BLaER1 treated with 17β-estradiol and CSF1 and Interleukin-3, amounts not matched to agents 10 nM and 100 nM (cell line): ENCODE data around the gene DNAJC25.
"Not testable (repeated sequence)": the region's sequence is repeated elsewhere in the genome, so short reads cannot be mapped to it uniquely, and the experiment has no call there.

Experiments used
- H3K27ac ChIP-seq, 11 experiments: shearing (Covaris generic); formaldehyde crosslinking; 2 replicates each; pipeline ENCODE4 v1.8.1; 2022
- H3K27me3 ChIP-seq, 11 experiments: shearing (Covaris generic); formaldehyde crosslinking; 2 replicates each; pipeline ENCODE4 v1.8.1; 2022
- H3K36me3 ChIP-seq, 11 experiments: shearing (Covaris generic); formaldehyde crosslinking; 2 replicates each; pipeline ENCODE4 v1.8.1; 2022
- H3K4me1 ChIP-seq, 10 experiments: shearing (Covaris generic); formaldehyde crosslinking; 2 replicates each; pipeline ENCODE4 v1.8.1; 2022
- H3K4me2 ChIP-seq, 11 experiments: shearing (Covaris generic); formaldehyde crosslinking; 2 replicates each; pipeline ENCODE4 v1.8.1; 2022
- H3K4me3 ChIP-seq, 10 experiments: shearing (Covaris generic); formaldehyde crosslinking; 2 replicates each; pipeline ENCODE4 v1.8.1; 2022
- H3K9ac ChIP-seq, 11 experiments: shearing (Covaris generic); formaldehyde crosslinking; 2 replicates each; pipeline ENCODE4 v1.8.1; 2022
- H3K9me3 ChIP-seq, 11 experiments: shearing (Covaris generic); formaldehyde crosslinking; replicated peaks in 1 of 11; 2 replicates each; pipeline ENCODE4 v1.8.1; 2022
- H4K20me1 ChIP-seq, 11 experiments: shearing (Covaris generic); formaldehyde crosslinking; 2 replicates each; pipeline ENCODE4 v1.8.1; 2022
- Cebpa-rat ChIP-seq, 11 experiments: shearing (Covaris generic); IDR thresholded peaks; 2 replicates each; pipeline ENCODE4 v1.8.1; 2022

Gene DNAJC25

GRCh38 chr9:111668026-111668573, 37.0 kb downstream of the DNAJC25 start:
- TF ChIP-seq Cebpa-rat (IDR thresholded peaks at IDR 0.05), result no peak
- H3K9me3 ChIP-seq, result no peaks in the 10 kb centered on the region
- no peak overlapping the region for H3K27ac ChIP-seq
- H3K4me3 ChIP-seq, result no peak overlapping the region
- H4K20me1 ChIP-seq, result peaks cover 8 to 72% (median 29%) of the 10 kb centered on the region in 11 experiments; a peak in 16 of 22 replicates
- H3K4me2 ChIP-seq, result no peak overlapping the region
- peaks cover 6 to 16% (median 12%) of the 10 kb centered on the region in 10 experiments for H3K4me1 ChIP-seq
- H3K36me3 ChIP-seq, result peaks cover 53 to 86% (median 71%) of the 10 kb centered on the region in 11 experiments
- H3K9ac ChIP-seq, result no peak overlapping the region
- H3K27me3 ChIP-seq, result no peaks in the 10 kb centered on the region

GRCh38 chr9:111668601-111669000, 37.5 kb downstream of the DNAJC25 start:
- not testable (repeated sequence) for H3K4me3 ChIP-seq, H3K27ac ChIP-seq, H3K27me3 ChIP-seq, H3K4me2 ChIP-seq, H3K9ac ChIP-seq, H3K9me3 ChIP-seq
- H3K4me1 ChIP-seq, result peaks cover under 1 to 11% (median 7%) of the 10 kb centered on the region in 10 experiments; a peak in 17 of 20 replicates
- peaks cover 58 to 91% (median 73%) of the 10 kb centered on the region in 11 experiments for H3K36me3 ChIP-seq
- H4K20me1 ChIP-seq, result peaks cover 5 to 72% (median 24%) of the 10 kb centered on the region in 11 experiments; a peak in 15 of 22 replicates

- Histone ChIP-seq H4K20me1 (peaks cover 0 to 20% (median 0%) of the 10 kb centered on the region in 11 experiments; a peak in 3 of 22 replicates), H3K4me1 (no peaks in the 10 kb centered on the region), H3K27ac (no peak overlapping the region), H3K27me3 (no peaks in the 10 kb centered on the region), H3K9ac (no peak overlapping the region), H3K36me3 (peaks cover 41 to 90% (median 61%) of the 10 kb centered on the region in 11 experiments), H3K9me3 (peaks cover 0 to 9% (median under 1%) of the 10 kb centered on the region in 11 experiments; a peak in 8 of 22 replicates), H3K4me2 (no peak overlapping the region), H3K4me3 (no peak overlapping the region)
- no peak for TF ChIP-seq Cebpa-rat (IDR thresholded peaks at IDR 0.05)
Observed at GRCh38 chr9:111674319-111674718, 43.2 kb downstream of the DNAJC25 start.

GRCh38 chr9:111676116-111676515, 45.0 kb downstream of the DNAJC25 start:
- Histone ChIP-seq H3K27me3 (no peaks in the 10 kb centered on the region), H3K9ac (no peak overlapping the region), H3K4me2 (no peak overlapping the region)

GRCh38 chr9:111678293-111678692, 47.2 kb downstream of the DNAJC25 start:
- no peak overlapping the region for H3K4me2 ChIP-seq
- peaks cover 0 to 13% (median 0%) of the 10 kb centered on the region in 10 experiments; a peak in 4 of 20 replicates for H3K4me1 ChIP-seq
- H3K36me3 ChIP-seq, result peaks cover 43 to 89% (median 60%) of the 10 kb centered on the region in 11 experiments
- no peak overlapping the region for H3K9ac ChIP-seq
- H4K20me1 ChIP-seq, result 0 out of 22 replicates have a peak, but pooled peaks cover 0 to 7% (median 0%) of the 10 kb centered on the region in 11 experiments
- H3K4me3 ChIP-seq, result no peak overlapping the region
- TF ChIP-seq Cebpa-rat (IDR thresholded peaks at IDR 0.05), result no peak
- H3K27ac ChIP-seq, result no peak overlapping the region
- no peaks in the 10 kb centered on the region for H3K27me3 ChIP-seq
- peaks cover 0 to 25% (median 15%) of the 10 kb centered on the region in 11 experiments; a peak in 13 of 22 replicates for H3K9me3 ChIP-seq

More at GRCh38 chr9:111676116-111676515, 45.0 kb downstream of the DNAJC25 start:
- TF ChIP-seq Cebpa-rat (IDR thresholded peaks at IDR 0.05), result no peak
- Histone ChIP-seq H3K4me1 (no peaks in the 10 kb centered on the region), H3K36me3 (peaks cover 48 to 95% (median 67%) of the 10 kb centered on the region in 11 experiments), H3K27ac (no peak overlapping the region), H3K9me3 (peaks cover 0 to 24% (median 14%) of the 10 kb centered on the region in 11 experiments; a peak in 12 of 22 replicates), H4K20me1 (peaks cover 0 to 14% (median 0%) of the 10 kb centered on the region in 11 experiments; a peak in 1 of 22 replicates), H3K4me3 (no peak overlapping the region)

GRCh38 chr9:111679199-111679598, 48.1 kb downstream of the DNAJC25 start:
- Histone ChIP-seq H3K4me2 (no peak overlapping the region), H3K9ac (no peak overlapping the region), H3K27ac (no peak overlapping the region), H3K36me3 (peaks cover 43 to 86% (median 56%) of the 10 kb centered on the region in 11 experiments), H3K4me1 (peaks cover 0 to 20% (median 0%) of the 10 kb centered on the region in 10 experiments; a peak in 4 of 20 replicates), H4K20me1 (0 out of 22 replicates have a peak, but pooled peaks cover 0 to 5% (median 0%) of the 10 kb centered on the region in 11 experiments), H3K27me3 (no peaks in the 10 kb centered on the region), H3K4me3 (no peak overlapping the region), H3K9me3 (peaks cover 0 to 25% (median 15%) of the 10 kb centered on the region in 11 experiments; a peak in 13 of 22 replicates)
- TF ChIP-seq Cebpa-rat (IDR thresholded peaks at IDR 0.05), result no peak

GRCh38 chr9:111683392-111683791, 52.3 kb downstream of the DNAJC25 start:
- peaks cover 0 to 20% (median 0%) of the 10 kb centered on the region in 10 experiments; a peak in 4 of 20 replicates for H3K4me1 ChIP-seq
- no peak for TF ChIP-seq Cebpa-rat (IDR thresholded peaks at IDR 0.05)
- H3K36me3 ChIP-seq, result peaks cover 22 to 59% (median 31%) of the 10 kb centered on the region in 11 experiments
- no peaks in the 10 kb centered on the region for H3K27me3 ChIP-seq
- H3K4me2 ChIP-seq, result peak overlapping the region in 2 of 11 experiments; percentile 29 to 51; a peak in 3 of 22 replicates
- H3K9ac ChIP-seq, result no peak overlapping the region
- peak overlapping the region in 2 of 11 experiments; percentile 38 to 42; a peak in 2 of 22 replicates for H3K27ac ChIP-seq
- peaks cover 0 to 11% (median 0%) of the 10 kb centered on the region in 11 experiments; a peak in 1 of 22 replicates for H4K20me1 ChIP-seq
- peaks cover 0 to 21% (median 15%) of the 10 kb centered on the region in 11 experiments; a peak in 13 of 22 replicates for H3K9me3 ChIP-seq
- no peak overlapping the region for H3K4me3 ChIP-seq

GRCh38 chr9:111691672-111692329, 60.7 kb downstream of the DNAJC25 start:
- Histone ChIP-seq H3K9ac (no peak overlapping the region), H4K20me1 (peaks cover 0 to under 1% (median 0%) of the 10 kb centered on the region in 11 experiments; a peak in 2 of 22 replicates), H3K9me3 (peaks cover 0 to 5% (median 0%) of the 10 kb centered on the region in 11 experiments; a peak in 3 of 22 replicates), H3K27ac (no peak overlapping the region), H3K4me1 (no peaks in the 10 kb centered on the region), H3K27me3 (no peaks in the 10 kb centered on the region), H3K36me3 (peaks cover 0 to 20% (median 0%) of the 10 kb centered on the region in 11 experiments; a peak in 3 of 22 replicates), H3K4me2 (no peak overlapping the region), H3K4me3 (no peak overlapping the region)
- TF ChIP-seq Cebpa-rat (IDR thresholded peaks at IDR 0.05), result no peak

- Histone ChIP-seq H3K4me1 (peaks cover 0 to 11% (median 2%) of the 10 kb centered on the region in 10 experiments; a peak in 9 of 20 replicates), H3K36me3 (peaks cover 0 to 17% (median 0%) of the 10 kb centered on the region in 11 experiments; a peak in 4 of 22 replicates), H4K20me1 (peaks cover 0 to 10% (median 0%) of the 10 kb centered on the region in 11 experiments; a peak in 2 of 22 replicates), H3K27me3 (no peaks in the 10 kb centered on the region), H3K9ac (no peak overlapping the region), H3K4me2 (no peak overlapping the region), H3K9me3 (peaks cover 5 to 25% (median 8%) of the 10 kb centered on the region in 11 experiments; a peak in 16 of 22 replicates), H3K4me3 (no peak overlapping the region), H3K27ac (no peak overlapping the region)
- TF ChIP-seq Cebpa-rat (IDR thresholded peaks at IDR 0.05), result no peak
Observed at GRCh38 chr9:111696796-111697195, 65.7 kb downstream of the DNAJC25 start.
